HepG2 (cell line): ENCODE measurements around the gene SLC25A48. TPM values are rescaled to one million over a fixed set of nuclear protein-coding genes. Genes with fewer than 3 reads are reported as not detected.

Source experiments
- ATAD3A ChIP-seq: sonication (generic); formaldehyde crosslinking; IDR thresholded peaks from 2 replicates; pipeline ENCODE4 v1.4.0; 2020; ENCODE audit warnings: missing genetic modification reagents
- ATF7 ChIP-seq, 2 experiments: fragments of 450-650 bp in 1 of 2; sonication (generic) in 1 of 2; formaldehyde crosslinking in 1 of 2; IDR thresholded peaks; 2 replicates each; pipeline versions ENCODE4 v1.4.0 to v1.6.1; 2016 to 2020; ENCODE audit warnings: antibody characterized with exemption in 1 of 2, mild to moderate bottlenecking in 1 of 2, missing genetic modification reagents in 1 of 2
- BCLAF1 ChIP-seq: fragments of 450-650 bp; IDR thresholded peaks from 2 replicates; pipeline ENCODE4 v1.6.1; 2017; ENCODE audit warnings: mild to moderate bottlenecking
- GABPB1 ChIP-seq: IDR thresholded peaks from 2 replicates; pipeline ENCODE4 v1.6.1; 2016; ENCODE audit warnings: mild to moderate bottlenecking, missing genetic modification reagents, moderate library complexity, missing compliant biosample characterization
- GATAD2A ChIP-seq: IDR thresholded peaks from 2 replicates; pipeline ENCODE4 v1.6.1; 2016
- HMGA1 ChIP-seq: sonication (generic); formaldehyde crosslinking; conservative IDR thresholded peaks from 2 replicates; pipeline ENCODE4 v1.4.0; 2020; ENCODE audit warnings: missing genetic modification reagents
- HOXD1 ChIP-seq: sonication (generic); formaldehyde crosslinking; IDR thresholded peaks from 2 replicates; pipeline ENCODE4 v1.5.0; 2020; ENCODE audit warnings: missing genetic modification reagents
- KAT2B ChIP-seq: fragments of 150-350 bp; IDR thresholded peaks from 2 replicates; pipeline ENCODE4 v1.6.1; 2014; ENCODE audit warnings: low read depth, low read length, borderline replicate concordance
- NFKB2 ChIP-seq: sonication (generic); formaldehyde crosslinking; IDR thresholded peaks from 2 replicates; pipeline ENCODE4 v1.4.0; 2020; ENCODE audit warnings: missing genetic modification reagents, borderline replicate concordance
- NKX3-1 ChIP-seq: sonication (generic); formaldehyde crosslinking; IDR thresholded peaks from 2 replicates; pipeline ENCODE4 v1.5.0; 2020; ENCODE audit warnings: missing genetic modification reagents
- PATZ1 ChIP-seq: sonication (generic); formaldehyde crosslinking; IDR thresholded peaks from 2 replicates; pipeline ENCODE4 v1.4.0; 2020; ENCODE audit warnings: missing genetic modification reagents
- SIX1 ChIP-seq: sonication (generic); formaldehyde crosslinking; IDR thresholded peaks from 2 replicates; pipeline ENCODE4 v1.4.0; 2020; ENCODE audit warnings: missing genetic modification reagents, borderline replicate concordance
- THAP8 ChIP-seq: sonication (generic); formaldehyde crosslinking; IDR thresholded peaks from 2 replicates; pipeline ENCODE4 v1.5.1; 2020; ENCODE audit warnings: missing genetic modification reagents, mild to moderate bottlenecking, borderline replicate concordance
- ZBED4 ChIP-seq: sonication (generic); formaldehyde crosslinking; IDR thresholded peaks from 2 replicates; pipeline ENCODE4 v1.4.0; 2020; ENCODE audit warnings: missing genetic modification reagents, borderline replicate concordance
- ZNF282 ChIP-seq: fragments of 450-650 bp; IDR thresholded peaks from 2 replicates; pipeline ENCODE4 v1.6.1; 2018; ENCODE audit not compliant: partially characterized antibody
- ZNF414 ChIP-seq: sonication (generic); formaldehyde crosslinking; IDR thresholded peaks from 2 replicates; pipeline ENCODE4 v1.5.0; 2020; ENCODE audit warnings: missing genetic modification reagents
- ZNF512 ChIP-seq: sonication (generic); formaldehyde crosslinking; IDR thresholded peaks from 2 replicates; pipeline ENCODE4 v1.4.0; 2020; ENCODE audit warnings: mild to moderate bottlenecking, missing genetic modification reagents
- ZNF615 ChIP-seq: sonication (generic); formaldehyde crosslinking; IDR thresholded peaks from 2 replicates; pipeline ENCODE4 v1.5.0; 2020; ENCODE audit warnings: mild to moderate bottlenecking, missing genetic modification reagents, borderline replicate concordance
- ZNF724P ChIP-seq: sonication (generic); formaldehyde crosslinking; IDR thresholded peaks from 2 replicates; pipeline ENCODE4 v1.8.0; 2022; ENCODE audit warnings: missing genetic modification reagents, borderline replicate concordance
- polyA plus RNA-seq, 8 experiments: library from polyadenylated mRNA; depleted of rRNA in 3 of 8; stranded (reverse) in 7 of 8; unstranded in 1 of 8; fragments of >200 nt; fragmentation: Illumina TruSeq in 4 of 8; extraction: Trizol in 4 of 8; gene quantifications; 2 replicates each; pipeline versions ENCODE4 v1.2.1 to v1.2.3, GENCODE V29; 2011 to 2016; ENCODE audit warnings: low read depth in 4 of 8, missing spikeins in 1 of 8, mixed read lengths in 1 of 8; ENCODE audit not compliant: insufficient read depth in 1 of 8
- total RNA-seq, 5 experiments: library from RNA; depleted of rRNA; stranded (reverse); fragments of >200 nt; fragmentation: Illumina TruSeq; extraction: Trizol; gene quantifications; 2 replicates each; pipeline ENCODE4 v1.2.3, GENCODE V29; 2016; ENCODE audit warnings: low read depth in 1 of 5

SLC25A48 gene
- total and polyA plus RNA-seq, 2 of the 13 experiments (the other 11 are each of a cell fraction or from before 2014, with no cell fraction given): 0.17 to 4.5 TPM

DNA sequence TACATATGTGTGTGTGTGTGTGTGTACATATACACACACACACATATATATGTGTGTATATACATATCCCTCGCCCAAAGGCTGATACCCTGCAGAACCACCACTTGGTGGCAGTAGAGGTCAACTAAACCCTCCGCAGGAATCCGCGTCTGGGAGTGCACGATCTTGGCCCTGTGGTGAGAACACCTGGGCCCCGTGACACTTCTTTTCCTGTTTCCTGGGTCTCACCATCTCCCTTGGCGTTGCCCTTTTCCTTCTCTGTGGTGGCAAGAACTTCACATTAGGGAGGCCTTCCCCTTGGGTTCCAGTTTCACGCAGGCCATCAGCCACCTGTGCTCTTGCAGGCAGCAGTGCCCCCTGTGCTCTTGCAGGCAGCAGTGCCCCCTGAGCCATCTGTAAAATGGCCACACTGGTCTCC is 53.0 kb downstream of the SLC25A48 start (continued):
- TF ChIP-seq NFKB2 (CRISPR knock-in tag) (0 out of 2 replicates have a peak, but pooled peaks have one; percentile 31), ZNF615 (CRISPR knock-in tag) (no peak), NKX3-1 (CRISPR knock-in tag) (no peak), GABPB1 (CRISPR knock-in tag) (no peak), ZNF512 (CRISPR knock-in tag) (0 out of 2 replicates have a peak, but pooled peaks have one; percentile 62), HMGA1 (CRISPR knock-in tag) (no peak), THAP8 (CRISPR knock-in tag) (no peak), PATZ1 (CRISPR knock-in tag) (no peak), ATF7 (IDR thresholded peaks at IDR 0.05) (no peak), ATF7 (CRISPR knock-in tag; IDR thresholded peaks at IDR 0.05) (no peak), HOXD1 (no peak), ZBED4 (CRISPR knock-in tag) (no peak), ZNF724P (CRISPR knock-in tag) (0 out of 2 replicates have a peak, but pooled peaks have one; percentile 26), BCLAF1 (no peak), ZNF282 (no peak), GATAD2A (CRISPR knock-in tag) (no peak), ZNF414 (CRISPR knock-in tag) (no peak), KAT2B (no peak), SIX1 (CRISPR knock-in tag) (no peak), ATAD3A (CRISPR knock-in tag) (no peak)
